ENCODE data around the gene DPYD.
"Not testable (repeated sequence)": the region's sequence is repeated elsewhere in the genome, so short reads cannot be mapped to it uniquely, and the experiment has no call there.

The DPYD gene

GRCh38 chr1:97277891-97278654 is 642.8 kb downstream of the DPYD start:
- DNase-seq (ENCODE audit: low read depth) = peak; percentile 38

GRCh38 chr1:97271916-97272788 is 648.7 kb downstream of the DPYD start:
- no peak for DNase-seq (ENCODE audit: low read depth)

- DNase-seq (ENCODE audit: low read depth) = no peak
Observed at GRCh38 chr1:97270508-97271307, 650.1 kb downstream of the DPYD start.

- no peak for DNase-seq (ENCODE audit: low read depth)
Observed at GRCh38 chr1:97265630-97266029, 655.2 kb downstream of the DPYD start.

- no peak for DNase-seq (ENCODE audit: low read depth)
Observed at GRCh38 chr1:97262842-97263241, 658.0 kb downstream of the DPYD start.

GRCh38 chr1:97258597-97258996 is 662.2 kb downstream of the DPYD start:
- DNase-seq (ENCODE audit: low read depth) = no peak

GRCh38 chr1:97254731-97255463 is 665.9 kb downstream of the DPYD start:
- no peak for DNase-seq (ENCODE audit: low read depth)

- no peak for DNase-seq (ENCODE audit: low read depth)
Observed at GRCh38 chr1:97252925-97253324, 667.9 kb downstream of the DPYD start.

GRCh38 chr1:97252076-97252475 is 668.8 kb downstream of the DPYD start:
- DNase-seq (ENCODE audit: low read depth) = peak; percentile 75

- no peak for DNase-seq (ENCODE audit: low read depth)
Observed at GRCh38 chr1:97247196-97247595, 673.6 kb downstream of the DPYD start.

- no peak for DNase-seq (ENCODE audit: low read depth)
Observed at GRCh38 chr1:97245682-97246081, 675.2 kb downstream of the DPYD start.

- DNase-seq (ENCODE audit: low read depth) = no peak
Observed at GRCh38 chr1:97245026-97245425, 675.8 kb downstream of the DPYD start.

GRCh38 chr1:97243973-97244560 is 676.8 kb downstream of the DPYD start:
- no peak for DNase-seq (ENCODE audit: low read depth)

- DNase-seq (ENCODE audit: low read depth) = no peak
Observed at GRCh38 chr1:97238816-97239215, 682.0 kb downstream of the DPYD start.

- not testable (repeated sequence) for DNase-seq (ENCODE audit: low read depth)
Observed at GRCh38 chr1:97231354-97231753, 689.5 kb downstream of the DPYD start.

- DNase-seq (ENCODE audit: low read depth) = no peak
Observed at GRCh38 chr1:97212671-97213070, 708.2 kb downstream of the DPYD start.

GRCh38 chr1:97210307-97210706 is 710.5 kb downstream of the DPYD start:
- DNase-seq (ENCODE audit: low read depth) = no peak

GRCh38 chr1:97209381-97209957 is 711.4 kb downstream of the DPYD start:
- DNase-seq (ENCODE audit: low read depth) = no peak

- no peak for DNase-seq (ENCODE audit: low read depth)
Observed at GRCh38 chr1:97207868-97208267, 713.0 kb downstream of the DPYD start.

GRCh38 chr1:97204468-97204867 is 716.4 kb downstream of the DPYD start:
- peak; percentile 15 for DNase-seq (ENCODE audit: low read depth)
